Left cardiac atrium (tissue), 4 donors: ENCODE measurements around the gene CHMP2A. TPM values are rescaled to one million over a fixed set of nuclear protein-coding genes. Genes with fewer than 3 reads are reported as not detected.
"Not testable (repeated sequence)": the region's sequence is repeated elsewhere in the genome, so short reads cannot be mapped to it uniquely, and the experiment has no call there.

Experiments used
- ATAC-seq, 2 donors: fragments of 200-7000 bp; cut with Tn5 transposase; one replicate each; pipeline ENCODE4 v1.9.1; 2020; ENCODE audit warnings: mild to moderate bottlenecking in 2 of 2, moderate library complexity in 2 of 2
- DNase-seq: peaks from one replicate; pipeline ENCODE4 v3.0.0-alpha.2; 2020
- intact Hi-C, 2 donors: fragments of 100-400 bp; cut with DNase I; formaldehyde crosslinking; loops; one replicate each; pipeline versions ENCODE4 v1.14.1 to v1.15.1; 2022 to 2023
- long read RNA-seq: library from polyadenylated mRNA; unstranded; transcript quantifications from one replicate; pipeline ENCODE4 v2.0.0, GENCODE V29; 2021
- total RNA-seq, 2 donors: library from RNA; stranded (reverse); fragmentation: NEBNext Ultra II Directional; extraction: Animal tissue kit (Norgen Biotek cat#: 25700); gene quantifications; one replicate each; pipeline ENCODE4 v1.2.1, GENCODE V29; 2021
- donor health status: DM: no; HTN: yes; CAD: no.
- donor health status: DM: no; HTN: yes; CAD: no; lungs with severe emphysema.
- donor health status: DM: yes; HTN: yes; CAD: no.
- donor health status: Dilated cardiomyopathy.

Gene CHMP2A
- total RNA-seq: 100 to 1,000 TPM; 109 to 113 TPM
- long read RNA-seq, transcript CHMP2A-201 (6 exons, 913 nt): major isoform, 7 of 13 reads
- long read RNA-seq, partial matches to known transcripts: 0 of 13 reads
- long read RNA-seq, other reads (novel, unspliced or antisense): 1 of 13 reads

DNA sequence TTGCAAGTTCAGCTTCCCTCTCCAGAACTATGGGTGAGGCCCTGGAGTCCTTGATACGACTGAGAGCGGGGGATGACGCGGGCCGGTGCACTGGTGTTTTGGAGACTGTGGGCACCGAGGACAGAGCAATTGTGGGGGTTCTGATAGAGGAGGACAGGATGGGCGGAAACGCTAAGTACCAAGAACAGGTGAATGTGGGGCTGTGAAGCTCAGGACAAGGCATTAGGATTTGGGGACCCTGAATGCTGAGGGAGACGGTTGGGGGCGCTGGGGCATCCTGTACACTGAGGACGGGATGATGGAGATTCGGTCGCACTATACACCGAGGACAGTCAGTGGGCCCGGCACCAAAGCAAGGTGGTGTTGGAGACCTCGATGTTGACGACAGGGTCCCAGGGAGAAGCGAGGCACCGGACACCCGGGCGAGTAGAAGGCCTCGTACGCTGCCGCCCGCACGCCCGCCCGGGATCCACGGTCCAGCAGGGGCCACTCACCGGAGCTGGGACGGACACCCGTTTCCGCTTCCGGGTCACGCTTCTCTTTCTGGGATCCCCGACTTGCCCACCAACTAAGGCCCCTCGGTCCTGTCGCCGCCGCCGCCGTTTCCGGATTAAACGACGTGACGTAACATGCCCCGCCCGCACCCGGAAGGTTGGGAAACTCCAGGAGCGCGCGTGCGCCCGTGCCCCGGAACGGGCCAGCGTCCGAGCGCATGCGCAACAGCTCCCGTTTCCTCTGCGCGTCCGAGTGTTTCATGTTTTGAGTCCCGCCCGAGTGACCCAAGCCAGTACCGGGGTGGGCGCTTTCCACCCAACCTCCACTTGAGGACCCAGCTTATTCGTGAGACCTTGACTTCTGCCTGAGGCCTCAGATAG is at the start of gene CHMP2A:
Gene CHMP2A, minus strand, starts transcription at position 612 of the 875 bp plus-strand sequence. CDS start 893 bp downstream, outside the sequence.
- DNase-seq (peak; percentile 99), ATAC-seq (peak; percentile 50 to 60)
- intact Hi-C loops: no loop called here

GRCh38 chr19:58586133-58586765 is 31.3 kb upstream of the CHMP2A start:
- ATAC-seq (no peak), DNase-seq (no peak)
- intact Hi-C loops: no loop called here

DNA sequence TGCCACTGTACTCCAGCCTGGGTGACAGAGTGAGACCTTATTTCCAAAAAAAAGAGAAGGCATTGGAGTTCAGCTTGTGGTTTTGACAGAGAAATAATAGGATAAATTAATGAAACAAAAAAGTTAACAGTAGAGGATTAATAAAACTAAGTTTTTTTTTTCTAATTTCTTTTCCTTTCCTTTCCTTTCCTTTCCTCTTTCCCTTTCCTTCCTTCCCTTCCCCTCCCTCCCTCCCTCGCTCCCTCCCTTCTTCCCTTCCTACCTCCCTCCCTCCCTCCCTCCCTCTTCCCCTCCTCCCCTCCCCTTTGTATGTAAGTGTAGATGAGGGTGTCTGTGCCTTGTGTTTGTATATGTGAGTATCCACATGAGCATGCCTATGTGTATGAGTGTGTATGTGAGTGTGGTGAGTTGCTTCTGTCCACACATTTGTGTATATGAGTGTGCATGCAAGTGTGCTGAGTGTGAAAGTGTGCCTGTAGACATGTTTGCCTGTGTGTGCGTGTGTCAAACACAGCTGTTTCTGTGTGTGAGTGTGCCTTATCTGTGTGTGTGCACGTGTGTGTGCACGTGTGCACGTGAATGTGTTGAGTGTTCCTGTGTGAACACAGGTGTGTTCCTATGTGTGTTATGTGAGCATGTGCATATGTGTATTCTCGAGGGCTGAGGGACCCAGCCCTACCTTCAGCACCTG is 30.7 kb upstream of the CHMP2A start:
- intact Hi-C loops: no loop called here
- DNase-seq: no peak
- ATAC-seq: no peak

GRCh38 chr19:58584498-58585441 is 29.9 kb upstream of the CHMP2A start:
- intact Hi-C loops: no loop called here
- ATAC-seq (no peak), DNase-seq (no peak)

DNA sequence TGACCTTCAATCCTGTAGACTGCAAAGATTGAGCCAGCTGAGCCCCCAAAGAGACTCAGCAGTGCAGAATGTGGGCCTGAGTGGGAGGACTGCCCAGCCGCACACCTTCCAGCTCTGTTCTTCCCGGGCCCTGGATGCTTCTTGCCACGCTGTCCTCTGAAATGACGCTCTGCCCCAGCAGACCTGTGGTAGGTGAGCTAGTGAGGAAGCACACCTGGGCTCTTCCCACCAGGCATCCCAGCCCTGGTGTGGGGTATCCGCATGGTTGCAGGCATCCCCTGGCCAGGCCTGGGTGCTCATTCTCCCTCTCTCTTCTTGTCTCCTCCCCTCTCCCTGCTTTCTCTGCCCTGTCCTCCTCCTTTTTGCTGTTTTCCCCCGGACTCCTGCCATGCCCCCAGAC is 28.1 kb upstream of the CHMP2A start:
- ATAC-seq (no peak), DNase-seq (no peak)
- intact Hi-C loops: no loop called here

GRCh38 chr19:58581227-58582141 is 26.6 kb upstream of the CHMP2A start:
- peak; percentile 87 for DNase-seq
- intact Hi-C loops: no loop called here
- ATAC-seq: peak; percentile 92 to 96

- no peak for ATAC-seq
- intact Hi-C loops: no loop called here
- no peak for DNase-seq
These were observed 24.7 kb upstream of the CHMP2A start for GRCh38 chr19:58579473-58580142.

GRCh38 chr19:58578012-58578925 is 23.4 kb upstream of the CHMP2A start:
- intact Hi-C loops: no loop called here
- DNase-seq (no peak), ATAC-seq (no peak)

- ATAC-seq, DNase-seq, intact Hi-C loops: not testable (repeated sequence)
These were observed 22.7 kb upstream of the CHMP2A start for GRCh38 chr19:58577581-58577980.

DNA sequence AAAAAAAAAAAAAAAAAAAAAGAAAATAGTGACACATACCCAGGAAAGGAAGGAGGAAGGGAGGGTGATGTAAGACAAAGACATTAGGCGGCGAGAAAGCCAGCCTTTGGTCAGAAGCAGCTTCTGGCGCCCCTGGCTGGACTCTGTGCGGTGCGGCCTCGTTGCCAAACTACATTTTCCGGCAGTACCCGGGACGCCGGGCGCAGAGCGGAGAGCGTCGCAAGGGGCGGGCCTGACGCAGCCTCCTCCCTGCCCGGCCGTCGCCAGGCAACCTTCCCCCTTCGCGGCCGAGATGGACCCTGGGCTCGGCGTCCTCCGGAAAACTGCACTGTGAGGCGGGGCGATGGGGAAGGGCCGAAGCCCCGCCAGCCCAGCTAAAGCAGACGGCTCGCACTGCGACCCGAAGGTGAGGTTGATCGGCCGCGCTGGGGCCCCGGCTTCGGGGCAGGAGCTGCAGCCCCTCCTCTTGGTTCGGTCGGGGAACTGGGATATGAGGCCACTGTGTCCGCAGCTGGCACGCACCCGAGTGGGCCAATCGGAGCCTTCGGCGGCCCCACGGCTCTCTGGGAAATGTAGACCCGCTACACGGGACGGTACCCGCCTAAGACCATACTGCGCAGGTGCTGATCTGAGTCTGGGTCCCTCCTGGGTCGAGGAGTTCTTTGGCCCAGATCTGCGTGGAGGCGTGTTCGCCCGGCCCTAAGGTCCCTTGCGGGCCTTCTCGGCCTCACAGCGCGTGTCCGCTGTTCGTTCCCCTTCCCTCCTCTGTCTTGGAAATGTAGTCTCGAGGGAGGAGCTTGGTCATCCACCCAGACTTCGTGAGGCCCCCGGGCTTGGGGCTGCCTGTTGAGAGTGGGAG is 20.5 kb upstream of the CHMP2A start:
- ATAC-seq (peak; percentile 72 to 76), DNase-seq (peak; percentile 95)
- intact Hi-C loops: no loop called here

GRCh38 chr19:58573658-58574164 is 18.8 kb upstream of the CHMP2A start:
- ATAC-seq (no peak), DNase-seq (no peak)
- intact Hi-C loops: no loop called here

- DNase-seq (peak; percentile 100), ATAC-seq (peak; percentile 82 to 83)
- intact Hi-C loops: no loop called here
These were observed 18.1 kb upstream of the CHMP2A start, which contains the start of gene MZF1 for GRCh38 chr19:58572818-58573657. Gene MZF1, minus strand, starts transcription at chr19:58573335. Its CDS starts 1,946 bp downstream, at chr19:58571389.

DNA sequence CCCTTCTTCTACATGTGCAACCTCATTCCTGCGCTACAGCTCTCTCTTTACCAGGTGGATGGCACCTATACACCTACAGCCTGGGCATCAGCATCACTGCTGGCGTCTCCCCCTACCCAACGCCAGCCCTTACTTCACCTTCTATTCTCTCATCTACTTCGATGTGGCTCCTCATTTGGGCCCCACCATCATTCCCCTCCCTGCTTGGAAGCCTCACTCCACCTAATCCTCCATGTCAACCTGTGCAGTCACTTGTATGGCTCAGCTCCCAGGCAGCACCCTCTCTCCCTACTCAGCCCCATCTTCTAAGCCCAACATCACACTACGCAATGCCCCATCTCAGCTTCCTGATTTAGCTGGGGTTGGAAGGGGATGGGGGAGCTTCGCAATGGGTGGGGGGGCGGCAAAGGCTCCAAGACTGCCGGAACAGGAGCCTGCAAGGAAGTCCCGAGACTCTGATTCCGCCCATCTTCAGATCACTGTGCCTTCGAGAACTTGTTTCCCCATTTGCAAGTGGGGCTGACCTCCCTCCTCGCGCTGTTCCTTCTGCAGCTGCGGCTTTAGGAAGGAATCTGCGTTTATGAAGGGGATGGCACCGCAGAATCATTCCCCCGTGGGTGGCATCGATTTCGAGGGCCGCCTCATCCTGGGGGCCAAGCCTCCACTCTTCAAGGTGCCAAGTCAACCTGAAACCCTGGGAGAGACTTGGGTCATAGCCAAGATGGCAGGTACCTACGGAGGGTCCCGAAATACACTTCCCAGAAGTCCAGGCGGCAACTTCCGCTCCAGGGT is 17.3 kb upstream of the CHMP2A start:
- ATAC-seq: no peak
- intact Hi-C loops: no loop called here
- no peak for DNase-seq
